SKM-1 treated with dmso at 0.1 percent for 144 hours (cell line): ENCODE results near the gene EEFSEC.

Source experiments
- DNase-seq: peaks from one replicate; lab custom pipeline; 2025; ENCODE audit not compliant: unreplicated experiment; lab: John Stamatoyannopoulos, UW

The EEFSEC gene

GRCh38 chr3:128153156-128154041, at the start of gene EEFSEC:
EEFSEC (plus strand) TSS chr3:128153481; CDS start chr3:128153508, 27 bp downstream.
- peak; percentile 71 for DNase-seq

GRCh38 chr3:128107834-128108233, 45.4 kb upstream of the EEFSEC start:
- no peak for DNase-seq

- no peak for DNase-seq
Measured at GRCh38 chr3:128111147-128111546, 42.1 kb upstream of the EEFSEC start.

DNA sequence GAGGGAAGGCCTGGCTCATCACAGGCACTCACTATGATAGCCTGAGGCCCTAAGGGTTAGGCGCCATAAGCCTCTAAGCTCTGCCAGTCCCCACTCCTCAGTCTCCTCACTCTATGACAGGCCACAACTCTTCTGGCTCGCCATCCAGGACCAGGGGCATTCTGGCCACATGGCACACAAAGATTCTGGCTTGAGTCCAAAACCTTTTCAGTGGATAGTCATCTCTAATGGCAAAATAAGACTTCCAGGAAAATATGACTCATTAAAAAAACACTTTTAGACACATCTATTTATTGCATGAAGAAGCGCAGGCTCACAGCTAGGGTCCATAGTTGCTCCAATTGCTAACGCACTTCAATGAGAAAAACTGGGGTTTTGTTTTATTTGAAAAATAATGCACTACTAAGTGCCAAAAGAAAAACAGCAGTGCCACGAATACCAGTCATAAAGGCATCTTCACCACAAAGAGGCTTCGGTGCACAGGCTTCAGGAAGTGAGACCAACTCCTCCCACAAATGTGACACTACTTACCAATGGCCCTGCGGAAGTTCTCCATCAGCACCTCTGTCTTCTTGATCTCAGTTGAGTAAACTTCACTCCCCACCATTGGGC, 40.8 kb upstream of the EEFSEC start:
- no peak for DNase-seq

GRCh38 chr3:128113817-128114794, 39.2 kb upstream of the EEFSEC start:
- no peak for DNase-seq

DNA sequence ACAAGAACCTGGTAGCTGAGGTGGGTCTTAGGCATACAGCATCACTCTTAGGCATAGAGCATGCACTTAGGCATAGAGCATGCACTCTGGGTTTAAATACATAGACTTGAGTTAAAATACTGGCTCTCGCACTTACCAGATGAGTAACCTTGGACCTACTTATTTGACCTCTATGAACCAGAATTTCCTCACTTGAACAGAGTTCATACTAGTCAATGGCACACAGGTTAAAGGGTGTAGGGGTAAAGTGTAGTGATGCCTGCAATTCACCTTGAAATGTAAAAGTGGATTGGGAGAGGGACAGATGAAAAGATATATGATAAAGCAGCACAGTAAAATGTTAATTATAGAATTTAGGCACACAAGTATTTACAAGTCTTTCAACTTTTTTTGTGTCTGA, 31.3 kb upstream of the EEFSEC start:
- no peak for DNase-seq

- DNase-seq: no peak
Measured at GRCh38 chr3:128123156-128123537, 30.1 kb upstream of the EEFSEC start.

DNA sequence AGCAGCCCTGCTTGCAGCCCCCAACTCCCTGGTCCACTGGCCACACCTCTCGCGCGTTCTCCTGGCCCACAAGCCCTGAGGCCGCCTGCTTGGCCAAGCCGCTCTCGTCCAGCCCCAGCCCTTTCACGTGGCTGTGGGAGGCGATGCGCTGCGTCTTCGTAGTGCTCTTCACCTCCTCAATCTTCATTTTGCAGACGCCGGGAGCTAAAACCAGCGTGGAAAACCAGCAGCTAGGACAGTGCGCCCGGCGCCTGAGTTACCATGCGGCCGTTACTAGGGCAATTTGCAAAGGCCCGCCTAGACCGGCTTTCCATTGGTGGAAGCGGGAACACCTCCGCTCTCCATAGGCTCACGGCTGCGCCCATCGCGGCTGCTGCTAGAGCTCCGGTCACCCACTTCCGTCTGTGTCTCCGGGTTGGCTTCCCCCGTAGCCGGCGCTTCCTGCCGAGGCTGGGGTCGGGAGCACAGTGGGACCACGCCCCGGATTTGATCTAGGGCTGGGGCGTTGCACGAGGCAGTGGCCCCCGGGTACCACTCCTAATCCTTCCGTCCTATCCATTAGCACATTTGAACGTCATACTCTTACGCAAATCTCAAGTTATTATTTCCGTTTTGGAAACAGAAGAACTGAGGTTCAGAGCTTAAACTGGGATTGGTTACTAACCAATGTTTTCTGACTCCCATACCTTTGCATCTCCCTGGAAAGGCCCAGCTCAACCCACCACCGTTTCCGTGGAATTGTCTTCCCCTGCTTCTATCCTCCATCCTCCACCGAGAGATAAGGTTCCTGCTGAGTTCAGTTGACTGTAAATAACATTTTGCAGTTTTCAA, 29.5 kb upstream of the EEFSEC start, which contains the start of gene RUVBL1:
RUVBL1 (minus strand) TSS at position 275 of the 831 bp plus-strand sequence; CDS start at position 187, 88 bp downstream.
- DNase-seq: peak; percentile 98

DNA sequence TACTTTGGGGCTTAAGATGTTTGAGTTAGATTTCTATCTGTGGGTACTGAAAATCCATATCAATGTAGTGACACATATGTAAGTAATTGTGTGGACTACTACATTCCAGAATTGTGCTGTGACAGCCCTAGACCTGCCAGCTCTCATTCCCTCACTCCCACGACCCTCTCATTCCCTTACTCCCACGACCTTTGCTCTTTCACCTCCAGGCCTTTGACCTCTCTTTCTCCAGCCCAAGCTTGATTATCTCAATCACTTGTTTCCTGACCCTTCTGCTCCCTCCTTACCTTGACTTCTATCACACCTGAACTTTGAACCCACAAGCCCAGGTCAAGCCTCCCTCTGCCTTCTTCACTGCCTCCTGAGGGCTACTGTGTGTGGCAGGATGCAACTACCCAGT, 26.0 kb upstream of the EEFSEC start:
- no peak for DNase-seq

- DNase-seq: no peak
Measured at GRCh38 chr3:128128251-128128650, 25.0 kb upstream of the EEFSEC start.

GRCh38 chr3:128131897-128132646, 21.2 kb upstream of the EEFSEC start:
- DNase-seq: no peak

DNA sequence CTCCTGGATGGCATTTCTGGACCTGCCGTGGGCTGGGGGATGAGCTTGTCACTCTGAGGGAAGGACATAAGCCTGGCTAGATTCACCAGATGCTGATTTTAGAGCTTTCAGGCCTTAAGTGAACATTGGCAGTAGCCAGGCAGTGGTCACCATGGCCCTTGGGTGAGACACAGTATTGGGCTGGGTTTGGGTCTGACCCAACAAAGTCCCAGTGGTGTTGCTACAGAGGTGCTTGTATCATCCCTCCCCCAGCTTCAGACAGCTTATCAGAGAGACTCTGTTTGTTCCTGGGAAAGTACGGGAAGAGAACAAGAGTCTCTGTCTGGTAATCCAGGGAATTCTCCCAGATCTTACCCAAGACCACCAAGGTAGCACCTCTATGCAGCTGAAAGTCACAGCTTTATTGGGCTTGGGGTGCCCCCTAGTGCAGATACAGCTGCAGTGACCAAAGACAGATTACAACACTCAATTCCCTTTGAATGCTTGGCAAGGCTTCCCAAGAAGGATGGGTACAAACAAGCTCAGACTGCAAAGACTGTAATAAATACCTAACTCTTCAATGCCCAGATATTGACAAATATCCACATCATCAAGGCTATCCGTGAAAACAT, 19.9 kb upstream of the EEFSEC start:
- DNase-seq: peak; percentile 9

DNA sequence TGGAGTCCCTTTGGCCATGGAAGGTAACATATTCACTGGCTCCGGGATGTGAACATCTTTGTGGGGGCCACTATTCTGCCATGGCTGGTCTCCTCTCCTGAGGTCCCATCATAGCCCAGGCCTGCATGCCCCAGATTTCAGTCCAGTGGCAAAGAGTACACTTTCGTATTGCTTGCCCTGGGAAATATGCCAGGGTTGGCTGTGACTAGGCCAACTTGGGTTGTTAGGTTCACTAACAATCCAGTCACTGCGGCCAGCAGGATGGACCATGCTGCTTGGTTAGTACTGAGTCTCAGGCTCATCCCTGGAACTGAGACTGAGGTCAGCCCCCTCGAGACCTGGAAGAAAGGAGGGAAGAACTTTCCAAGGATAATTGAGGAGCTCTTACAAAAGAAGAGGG, 9.8 kb upstream of the EEFSEC start:
- no peak for DNase-seq

DNA sequence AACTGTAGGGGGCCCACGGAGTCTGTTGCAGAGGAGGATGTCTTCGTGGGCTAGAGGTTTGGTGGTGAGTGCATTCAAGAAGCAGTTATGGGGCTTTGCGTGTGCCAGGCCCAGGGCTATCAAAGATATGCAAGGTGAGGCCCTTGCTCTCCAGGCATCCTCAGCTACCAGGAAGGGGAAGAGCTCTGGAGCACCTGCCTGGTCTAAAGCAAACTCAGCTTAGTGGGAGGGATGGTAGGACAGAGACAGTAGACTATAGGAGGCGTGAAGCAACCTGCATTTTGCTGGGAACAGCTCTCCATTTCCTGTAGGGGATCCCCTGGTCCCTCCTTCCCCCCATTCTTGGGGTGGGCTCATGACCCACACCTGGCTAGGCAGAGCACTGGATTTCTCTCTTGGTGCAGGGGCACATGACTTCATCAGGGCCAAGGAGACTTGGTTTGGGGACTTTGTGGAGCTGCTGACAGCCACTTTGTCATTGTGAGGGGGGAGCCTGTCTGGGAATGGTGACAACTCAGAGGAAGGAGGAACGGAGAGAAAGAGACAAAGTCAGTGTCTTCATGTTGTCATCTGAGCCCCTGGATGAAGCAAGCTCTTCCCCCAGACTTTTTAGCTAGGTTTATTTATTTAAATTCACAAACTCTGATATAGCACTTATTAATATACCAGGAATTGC, 8.6 kb upstream of the EEFSEC start:
- no peak for DNase-seq

DNA sequence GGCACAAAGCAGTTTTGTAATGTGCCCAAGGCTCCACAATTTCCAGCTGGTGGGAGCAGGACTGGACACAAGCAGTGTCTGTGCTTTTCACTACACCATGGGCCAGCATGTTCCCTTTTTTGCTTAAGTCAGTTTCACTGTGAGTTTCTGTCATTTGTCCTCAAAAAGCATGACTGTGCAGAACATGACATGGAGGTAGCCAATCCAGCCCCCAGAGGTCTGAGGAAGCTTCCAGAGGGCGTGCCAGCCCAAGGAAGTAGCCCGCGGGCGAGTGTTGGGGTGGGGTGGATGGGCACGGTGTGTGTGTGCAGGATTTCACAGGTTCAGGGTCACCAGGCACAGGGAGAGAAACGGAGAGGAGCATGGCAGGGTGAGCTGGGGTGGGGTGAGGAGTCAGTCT, 8.0 kb upstream of the EEFSEC start:
- peak; percentile 31 for DNase-seq

- no peak for DNase-seq
Measured at GRCh38 chr3:128146201-128146600, 7.1 kb upstream of the EEFSEC start.

- DNase-seq: no peak
Measured at GRCh38 chr3:128149650-128150049, 3.6 kb upstream of the EEFSEC start.

DNA sequence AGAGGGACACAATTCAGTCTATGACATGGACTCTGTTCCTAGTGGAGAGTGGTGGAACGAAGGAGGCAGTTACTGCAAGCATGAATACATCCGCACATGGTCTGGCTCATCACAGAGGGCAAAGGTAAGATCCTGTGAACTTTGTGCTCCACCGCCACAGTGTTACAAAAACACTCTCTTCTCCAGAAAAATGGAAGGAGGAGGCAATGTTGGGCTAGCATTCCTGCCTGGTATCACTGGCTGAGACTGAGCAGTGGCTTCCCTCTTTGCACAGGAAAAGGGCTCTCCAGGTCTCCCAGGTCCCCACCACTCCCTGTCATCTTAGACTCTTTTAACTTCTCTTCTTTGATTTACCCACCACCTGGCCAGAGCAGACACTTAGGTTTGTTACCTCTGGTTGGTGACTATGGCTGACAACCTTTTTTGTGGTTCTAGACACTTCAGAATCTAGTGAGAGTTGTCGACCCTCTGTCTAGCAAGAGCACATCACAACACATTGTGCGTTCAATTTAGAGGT, 1.5 kb upstream of the EEFSEC start:
- no peak for DNase-seq
